Stomach (tissue), 4 donors: ENCODE measurements around the gene ZNF324B.

Source experiments
- POLR2AphosphoS5 ChIP-seq, 3 donors: sonication (generic); formaldehyde crosslinking; IDR thresholded peaks; one replicate each; pipeline ENCODE4 v1.6.1; 2016; ENCODE audit warnings: antibody characterized with exemption in 3 of 3
- TF ChIP-seq, protein P1 (sequence below), 7 experiments: fragments of 450-650 bp in 4 of 7; fragments of 200-600 bp in 3 of 7; sonication (generic) in 3 of 7; IDR thresholded peaks; one replicate each; pipeline ENCODE4 v1.5.1; 2016 to 2019; ENCODE audit warnings: antibody characterized with exemption in 7 of 7, control low read depth in 2 of 7, mild to moderate bottlenecking in 1 of 7

GRCh38 chr19:58460039-58460438, 8.6 kb downstream of the ZNF324B start:
- TF ChIP-seq, protein P1, sequence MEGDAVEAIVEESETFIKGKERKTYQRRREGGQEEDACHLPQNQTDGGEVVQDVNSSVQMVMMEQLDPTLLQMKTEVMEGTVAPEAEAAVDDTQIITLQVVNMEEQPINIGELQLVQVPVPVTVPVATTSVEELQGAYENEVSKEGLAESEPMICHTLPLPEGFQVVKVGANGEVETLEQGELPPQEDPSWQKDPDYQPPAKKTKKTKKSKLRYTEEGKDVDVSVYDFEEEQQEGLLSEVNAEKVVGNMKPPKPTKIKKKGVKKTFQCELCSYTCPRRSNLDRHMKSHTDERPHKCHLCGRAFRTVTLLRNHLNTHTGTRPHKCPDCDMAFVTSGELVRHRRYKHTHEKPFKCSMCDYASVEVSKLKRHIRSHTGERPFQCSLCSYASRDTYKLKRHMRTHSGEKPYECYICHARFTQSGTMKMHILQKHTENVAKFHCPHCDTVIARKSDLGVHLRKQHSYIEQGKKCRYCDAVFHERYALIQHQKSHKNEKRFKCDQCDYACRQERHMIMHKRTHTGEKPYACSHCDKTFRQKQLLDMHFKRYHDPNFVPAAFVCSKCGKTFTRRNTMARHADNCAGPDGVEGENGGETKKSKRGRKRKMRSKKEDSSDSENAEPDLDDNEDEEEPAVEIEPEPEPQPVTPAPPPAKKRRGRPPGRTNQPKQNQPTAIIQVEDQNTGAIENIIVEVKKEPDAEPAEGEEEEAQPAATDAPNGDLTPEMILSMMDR (IDR thresholded peaks at IDR 0.05), result no peak
- no peak for TF ChIP-seq POLR2AphosphoS5 (IDR thresholded peaks at IDR 0.05)
